NB4 (cell line): ENCODE results near the gene ACY1.

Source experiments
- DNase-seq: peaks from one replicate; pipeline ENCODE4 v3.0.0; 2010; ENCODE audit warnings: low read depth
- H3K4me3 ChIP-seq: one replicate; pipeline ENCODE4 v1.5.1; 2011; ENCODE audit warnings: mild to moderate bottlenecking, low read depth, low read length, moderate library complexity
- MAX ChIP-seq: IDR thresholded peaks from 2 replicates; pipeline ENCODE4 v1.6.1; 2011; ENCODE audit warnings: low read depth, low read length
- MYC ChIP-seq: IDR thresholded peaks from 2 replicates; pipeline ENCODE4 v1.6.1; 2011; ENCODE audit warnings: low read depth, low read length
- POLR2A ChIP-seq: IDR thresholded peaks from 2 replicates; pipeline ENCODE4 v1.6.1; 2011; ENCODE audit warnings: mild to moderate bottlenecking; ENCODE audit not compliant: insufficient read length; ENCODE audit errors: extremely low read depth
- TF ChIP-seq, protein P1 (sequence below): IDR thresholded peaks from one replicate; pipeline ENCODE4 v1.5.1; 2012; ENCODE audit warnings: low read depth, low read length

The ACY1 gene

DNA sequence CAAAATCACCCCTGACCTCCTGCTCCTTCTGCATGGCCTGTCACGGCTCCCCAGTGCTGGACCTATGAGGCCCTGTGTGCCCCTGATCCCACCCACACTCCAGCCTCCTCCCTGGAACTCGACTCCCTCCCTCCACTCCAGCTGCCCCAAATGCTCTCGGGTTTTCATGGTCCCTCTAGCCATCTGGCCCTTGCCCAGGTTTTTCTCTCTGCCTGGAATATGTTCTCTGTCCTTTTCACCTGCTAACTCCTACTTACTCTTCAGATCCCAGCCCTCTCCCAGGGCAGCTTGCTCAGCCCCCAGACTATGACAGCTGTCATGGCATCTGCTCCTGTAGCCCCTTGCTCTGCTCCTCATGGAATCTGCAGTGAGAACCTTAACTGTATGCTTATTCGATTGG is 42.7 kb downstream of the ACY1 start:
- DNase-seq: no peak
- TF ChIP-seq MAX: no peak
- no peak for TF ChIP-seq POLR2A
- TF ChIP-seq, protein P1, sequence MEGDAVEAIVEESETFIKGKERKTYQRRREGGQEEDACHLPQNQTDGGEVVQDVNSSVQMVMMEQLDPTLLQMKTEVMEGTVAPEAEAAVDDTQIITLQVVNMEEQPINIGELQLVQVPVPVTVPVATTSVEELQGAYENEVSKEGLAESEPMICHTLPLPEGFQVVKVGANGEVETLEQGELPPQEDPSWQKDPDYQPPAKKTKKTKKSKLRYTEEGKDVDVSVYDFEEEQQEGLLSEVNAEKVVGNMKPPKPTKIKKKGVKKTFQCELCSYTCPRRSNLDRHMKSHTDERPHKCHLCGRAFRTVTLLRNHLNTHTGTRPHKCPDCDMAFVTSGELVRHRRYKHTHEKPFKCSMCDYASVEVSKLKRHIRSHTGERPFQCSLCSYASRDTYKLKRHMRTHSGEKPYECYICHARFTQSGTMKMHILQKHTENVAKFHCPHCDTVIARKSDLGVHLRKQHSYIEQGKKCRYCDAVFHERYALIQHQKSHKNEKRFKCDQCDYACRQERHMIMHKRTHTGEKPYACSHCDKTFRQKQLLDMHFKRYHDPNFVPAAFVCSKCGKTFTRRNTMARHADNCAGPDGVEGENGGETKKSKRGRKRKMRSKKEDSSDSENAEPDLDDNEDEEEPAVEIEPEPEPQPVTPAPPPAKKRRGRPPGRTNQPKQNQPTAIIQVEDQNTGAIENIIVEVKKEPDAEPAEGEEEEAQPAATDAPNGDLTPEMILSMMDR: no peak
- no peak for TF ChIP-seq MYC

DNA sequence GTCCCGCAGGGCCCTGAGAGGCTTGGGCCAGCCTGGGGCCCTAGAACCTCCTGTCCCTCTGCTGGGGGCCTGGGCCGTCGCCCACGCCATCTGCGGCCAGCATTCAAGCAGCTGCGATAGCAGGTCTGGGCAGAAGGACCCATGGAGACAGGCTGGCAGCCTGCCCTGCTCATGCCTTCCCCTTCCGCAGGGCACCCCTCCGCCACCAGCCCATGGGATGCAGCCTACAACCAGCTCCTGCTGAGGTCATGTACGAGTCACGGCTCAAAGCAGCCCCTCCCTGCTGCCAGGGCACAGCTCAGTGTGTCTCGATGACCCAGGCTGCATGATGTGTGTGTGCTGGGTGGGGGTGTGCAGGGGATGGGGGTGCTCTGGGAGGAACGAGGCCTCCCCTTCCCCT is 45.2 kb downstream of the ACY1 start:
- DNase-seq: no peak
- TF ChIP-seq, protein P1: no peak
- TF ChIP-seq MYC: no peak
- no peak for TF ChIP-seq POLR2A
- no peak for TF ChIP-seq MAX
- no peak overlapping the region for H3K4me3 ChIP-seq

More for the DNA sequence above, 42.7 kb downstream of the ACY1 start:
- no peak overlapping the region for H3K4me3 ChIP-seq

- H3K4me3 ChIP-seq: no peak overlapping the region
- TF ChIP-seq MAX: no peak
- no peak for TF ChIP-seq POLR2A
- TF ChIP-seq MYC: no peak
- TF ChIP-seq, protein P1: no peak
- DNase-seq: no peak
Observed at GRCh38 chr3:52029053-52029452, 45.7 kb downstream of the ACY1 start.

GRCh38 chr3:52029535-52029934 is 46.2 kb downstream of the ACY1 start:
- TF ChIP-seq MYC (no peak), MAX (no peak), POLR2A (no peak)
- TF ChIP-seq, protein P1: no peak
- H3K4me3 ChIP-seq: no peak overlapping the region
- DNase-seq: no peak

DNA sequence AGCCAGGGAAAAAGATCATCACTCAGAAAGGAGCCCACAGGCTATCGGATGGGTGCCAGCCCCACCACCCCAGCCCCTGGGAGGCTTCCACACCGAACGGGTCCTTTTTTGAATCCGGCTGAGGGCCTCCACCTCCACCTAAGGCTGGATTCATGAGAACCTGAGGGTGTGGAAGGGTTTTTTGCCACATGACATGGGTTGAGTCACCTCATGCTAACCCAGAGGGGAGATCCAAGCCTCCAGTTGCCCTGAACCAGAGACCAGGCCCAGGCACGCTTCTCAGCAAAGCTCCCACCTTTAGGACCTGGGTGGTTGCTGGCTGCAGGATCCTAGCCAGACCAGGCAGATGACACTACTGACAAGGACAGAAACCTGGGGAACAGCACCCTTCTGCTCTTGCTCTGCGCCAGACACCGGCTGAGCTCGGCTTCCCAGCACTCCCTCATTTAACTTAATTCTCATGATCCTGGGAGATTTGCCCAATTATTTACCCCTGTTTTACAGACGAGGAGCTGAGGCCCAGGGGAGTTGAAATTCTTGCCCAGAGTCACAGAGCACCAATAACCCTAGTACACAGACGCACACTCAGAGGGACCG is 47.5 kb downstream of the ACY1 start:
- DNase-seq: no peak
- TF ChIP-seq MAX: no peak
- no peak for TF ChIP-seq MYC
- no peak for TF ChIP-seq POLR2A
- TF ChIP-seq, protein P1: no peak
- H3K4me3 ChIP-seq: no peak overlapping the region
